A549 (cell line): Measurements from ENCODE around the gene CPEB4. TPM values are rescaled to one million over a fixed set of nuclear protein-coding genes. Genes with fewer than 3 reads are reported as not detected.

Source experiments
- ATAC-seq, 2 experiments: fragments of 200-7000 bp in 1 of 2; fragments of >200 bp in 1 of 2; cut with Nextera tagmentation in 1 of 2; cut with Tn5 transposase in 1 of 2; 3 replicates each; pipeline versions ENCODE4 v1.8.0 to v1.9.1; 2018 to 2020; ENCODE audit warnings: mild to moderate bottlenecking in 1 of 2, moderate library complexity in 1 of 2
- CTCF ChIA-PET: fragments of 300-600 bp; sonication (Branson Sonifier 250); formaldehyde crosslinking; extraction: SDS; loops from one replicate; lab custom pipeline; 2021; ENCODE audit warnings: antibody characterized with exemption, inconsistent platforms; lab: Yijun Ruan, JAX
- POLR2A ChIA-PET: fragments of 350-600 bp; formaldehyde crosslinking; extraction: SDS; loops from one replicate; lab custom pipeline; 2021; ENCODE audit warnings: antibody characterized with exemption, inconsistent platforms; lab: Yijun Ruan, JAX
- DNase-seq, 2 experiments: peaks; one replicate each; pipeline versions ENCODE4 v3.0.0 to v3.0.0-alpha.2; 2011 to 2016; ENCODE audit warnings: low read depth in 1 of 2, low spot score in 1 of 2
- FAIRE-seq: peaks from 2 replicates; lab custom pipeline; 2011; peaks lifted over from hg19 to GRCh38; lab: Jason Lieb, UNC
- H3K27ac ChIP-seq, 2 experiments: fragments of >200 bp; sonication (Bioruptor Twin); formaldehyde crosslinking; 3 replicates each; pipeline ENCODE4 v1.5.1; 2016 to 2017
- H3K4me1 ChIP-seq: fragments of >200 bp; sonication (Bioruptor Twin); formaldehyde crosslinking; 3 replicates; pipeline ENCODE4 v1.6.1; 2016
- H3K4me2 ChIP-seq: fragments of >200 bp; sonication (Bioruptor Twin); formaldehyde crosslinking; 3 replicates; pipeline ENCODE4 v1.6.1; 2016
- H3K4me3 ChIP-seq: fragments of >200 bp; sonication (Bioruptor Twin); formaldehyde crosslinking; 3 replicates; pipeline ENCODE4 v1.5.1; 2016
- H3K9me3 ChIP-seq: fragments of >200 bp; sonication (Bioruptor Twin); formaldehyde crosslinking; 3 replicates; pipeline ENCODE4 v1.6.1; 2016
- CBX2 ChIP-seq: fragments of 200-600 bp; sonication (generic); IDR thresholded peaks from 2 replicates; pipeline ENCODE4 v1.6.1; 2016; ENCODE audit warnings: low read depth, mild to moderate bottlenecking, borderline replicate concordance
- CEBPB ChIP-seq, 2 experiments: fragments of >200 bp in 1 of 2; sonication (Bioruptor Twin) in 1 of 2; formaldehyde crosslinking in 1 of 2; IDR thresholded peaks; 2 replicates each; pipeline ENCODE4 v1.6.1; 2012 to 2016
- CHD2 ChIP-seq: fragments of 150-350 bp; IDR thresholded peaks from 2 replicates; pipeline ENCODE4 v1.6.1; 2014; ENCODE audit warnings: low read length; ENCODE audit not compliant: partially characterized antibody
- E2F6 ChIP-seq: IDR thresholded peaks from 2 replicates; pipeline ENCODE4 v1.6.1; 2012; ENCODE audit warnings: low read depth, borderline replicate concordance
- ELK1 ChIP-seq: fragments of 150-350 bp; IDR thresholded peaks from 2 replicates; pipeline ENCODE4 v1.6.1; 2014; ENCODE audit warnings: low read depth, mild to moderate bottlenecking, low read length
- FOSB ChIP-seq: fragments of 250-450 bp; sonication (Bioruptor Pico); IDR thresholded peaks from 2 replicates; pipeline ENCODE4 v1.5.0; 2020; ENCODE audit warnings: mild to moderate bottlenecking, moderate library complexity
- FOSL2 ChIP-seq, 2 experiments: fragments of 450-650 bp in 1 of 2; fragments of >200 bp in 1 of 2; sonication (Bioruptor Twin) in 1 of 2; formaldehyde crosslinking; IDR thresholded peaks; 2 replicates each; pipeline versions ENCODE4 v1.5.0 to v1.6.1; 2016 to 2020; ENCODE audit warnings: mild to moderate bottlenecking in 1 of 2, moderate library complexity in 1 of 2
- FOXS1 ChIP-seq: fragments of 250-450 bp; sonication (Bioruptor Pico); IDR thresholded peaks from 2 replicates; pipeline ENCODE4 v1.5.0; 2020; ENCODE audit warnings: mild to moderate bottlenecking, moderate library complexity
- HEYL ChIP-seq: fragments of 250-450 bp; sonication (Bioruptor Pico); IDR thresholded peaks from 2 replicates; pipeline ENCODE4 v1.8.0; 2021; ENCODE audit warnings: mild to moderate bottlenecking, moderate library complexity
- JUN ChIP-seq, 2 experiments: fragments of >200 bp; sonication (Bioruptor Twin); formaldehyde crosslinking; IDR thresholded peaks; 2 replicates in 1 of 2; 3 replicates in 1 of 2; pipeline ENCODE4 v1.6.1; 2016 to 2017
- KDM5A ChIP-seq: fragments of 200-600 bp; sonication (generic); IDR thresholded peaks from 2 replicates; pipeline ENCODE4 v1.6.1; 2016; ENCODE audit warnings: antibody characterized with exemption, mild to moderate bottlenecking
- MAZ ChIP-seq: fragments of 150-350 bp; IDR thresholded peaks from 2 replicates; pipeline ENCODE4 v1.6.1; 2014; ENCODE audit warnings: antibody characterized with exemption, low read depth, low read length, borderline replicate concordance
- POLR2AphosphoS2 ChIP-seq: conservative IDR thresholded peaks from 2 replicates; pipeline ENCODE4 v1.6.1; 2012; ENCODE audit warnings: low read length, improper control_type of control experiment, inconsistent platforms
- REST ChIP-seq: fragments of 200-600 bp; sonication (generic); IDR thresholded peaks from 2 replicates; pipeline ENCODE4 v1.6.1; 2016; ENCODE audit warnings: antibody characterized with exemption, mild to moderate bottlenecking, moderate library complexity
- RNF2 ChIP-seq: fragments of 200-600 bp; sonication (generic); IDR thresholded peaks from 2 replicates; pipeline ENCODE4 v1.6.1; 2016; ENCODE audit warnings: low read depth, mild to moderate bottlenecking, antibody characterized with exemption, moderate library complexity, borderline replicate concordance
- TFCP2L1 ChIP-seq: fragments of 250-450 bp; sonication (Bioruptor Pico); IDR thresholded peaks from 2 replicates; pipeline ENCODE4 v1.5.0; 2021; ENCODE audit warnings: mild to moderate bottlenecking
- ZC3H11A ChIP-seq: fragments of 450-650 bp; IDR thresholded peaks from 2 replicates; pipeline ENCODE4 v1.6.1; 2014; ENCODE audit warnings: antibody characterized with exemption, mild to moderate bottlenecking
- WGBS: methylation state at CpG from one replicate; pipeline ENCODE4 v1.1.6; 2017; ENCODE audit errors: missing lambda C conversion rate; 5-methylcytosine and 5-hydroxymethylcytosine counted together
- polyA plus RNA-seq, 4 experiments: library from polyadenylated mRNA; depleted of rRNA in 3 of 4; stranded (reverse); fragments of >200 nt; fragmentation: RNase III in 1 of 4; extraction: RNeasy Plus Mini Kit Qiagen cat#74134 plus additional on column Dnase treatment in 1 of 4; gene quantifications; 2 replicates in 3 of 4; 3 replicates in 1 of 4; pipeline ENCODE4 v1.2.3, GENCODE V29; 2011 to 2017
- TF ChIP-seq, protein P1 (sequence below): fragments of >200 bp; sonication (Bioruptor Twin); formaldehyde crosslinking; IDR thresholded peaks from 3 replicates; pipeline ENCODE4 v1.6.1; 2016
- TF ChIP-seq, protein P2 (sequence below): IDR thresholded peaks from 2 replicates; pipeline ENCODE4 v1.6.1; 2012
- TF ChIP-seq, protein P3 (sequence below): fragments of 250-450 bp; sonication (Bioruptor Pico); IDR thresholded peaks from 2 replicates; pipeline ENCODE4 v1.5.0; 2020; ENCODE audit warnings: low read depth, mild to moderate bottlenecking, moderate library complexity
- TF ChIP-seq, protein P4 (sequence below): fragments of 250-450 bp; sonication (Bioruptor Pico); IDR thresholded peaks from 2 replicates; pipeline ENCODE4 v1.5.0; 2021; ENCODE audit warnings: mild to moderate bottlenecking, moderate library complexity, borderline replicate concordance

Gene CPEB4
- polyA plus RNA-seq, 2 of the 4 experiments (the other 2 are of a cell fraction), result 11.4 to 50.0 TPM

GRCh38 chr5:173883347-173883924 is 4.7 kb upstream of the CPEB4 start:
- Histone ChIP-seq H3K9me3 (peaks cover 6% of the 10 kb centered on the region; the same call in 2 of the 3 replicates), H3K27ac (peak overlapping the region in 1 of 2 experiments; percentile 34; a peak in 1 of 6 replicates)
- no peak for DNase-seq
- TF ChIP-seq CHD2 (no peak), KDM5A (no peak)
- TF ChIP-seq, protein P1, sequence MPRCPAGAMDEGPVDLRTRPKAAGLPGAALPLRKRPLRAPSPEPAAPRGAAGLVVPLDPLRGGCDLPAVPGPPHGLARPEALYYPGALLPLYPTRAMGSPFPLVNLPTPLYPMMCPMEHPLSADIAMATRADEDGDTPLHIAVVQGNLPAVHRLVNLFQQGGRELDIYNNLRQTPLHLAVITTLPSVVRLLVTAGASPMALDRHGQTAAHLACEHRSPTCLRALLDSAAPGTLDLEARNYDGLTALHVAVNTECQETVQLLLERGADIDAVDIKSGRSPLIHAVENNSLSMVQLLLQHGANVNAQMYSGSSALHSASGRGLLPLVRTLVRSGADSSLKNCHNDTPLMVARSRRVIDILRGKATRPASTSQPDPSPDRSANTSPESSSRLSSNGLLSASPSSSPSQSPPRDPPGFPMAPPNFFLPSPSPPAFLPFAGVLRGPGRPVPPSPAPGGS, result no peak
- TF ChIP-seq, protein P2, sequence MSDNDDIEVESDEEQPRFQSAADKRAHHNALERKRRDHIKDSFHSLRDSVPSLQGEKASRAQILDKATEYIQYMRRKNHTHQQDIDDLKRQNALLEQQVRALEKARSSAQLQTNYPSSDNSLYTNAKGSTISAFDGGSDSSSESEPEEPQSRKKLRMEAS, result no peak
- TF ChIP-seq, all 56 proteins: peak for 0
- ATAC-seq (no peak), FAIRE-seq (no peak)
- POLR2A ChIA-PET, result no interaction called here
- 84% methylated on average over 3 of the region's 3 CpGs for WGBS
- Histone ChIP-seq H3K4me1 (peaks cover 35% of the 10 kb centered on the region), H3K4me3 (no peak overlapping the region), H3K4me2 (no peak overlapping the region)
- CTCF ChIA-PET, result interaction anchor here (1.5 to 2.0 kb wide), 2 partner anchors 42 to 58 kb away, joined by 4 read pairs; no protein-coding TSS in a partner anchor

- Histone ChIP-seq H3K4me3 (no peak overlapping the region), H3K4me1 (peaks cover 29% of the 10 kb centered on the region), H3K4me2 (no peak overlapping the region), H3K27ac (peak overlapping the region; percentile 44 to 66; a peak in 5 of 6 replicates), H3K9me3 (peaks cover 6% of the 10 kb centered on the region; the same call in 2 of the 3 replicates)
- CTCF ChIA-PET, result interaction anchor here (0.6 to 1.5 kb wide), 3 partner anchors 59 to 265 kb away, joined by 3 to 4 read pairs (median 3); no protein-coding TSS in a partner anchor
- ATAC-seq (no peak), DNase-seq (no peak), FAIRE-seq (no peak)
- POLR2A ChIA-PET, result interaction anchor here (0.7 kb wide), 1 partner anchor 22 kb away, joined by 3 read pairs; no protein-coding TSS in a partner anchor
- WGBS, result 76% methylated on average over 2 of the region's 2 CpGs
- TF ChIP-seq CEBPB (IDR thresholded peaks at IDR 0.05) (no peak), HEYL (CRISPR knock-in tag) (no peak), ELK1 (no peak), KDM5A (no peak), JUN (IDR thresholded peaks at IDR 0.05) (no peak), POLR2AphosphoS2 (no peak), FOXS1 (CRISPR knock-in tag) (no peak), FOSL2 (IDR thresholded peaks at IDR 0.05) (no peak), FOSL2 (CRISPR knock-in tag; IDR thresholded peaks at IDR 0.05) (no peak), REST (no peak), CBX2 (no peak), FOSB (CRISPR knock-in tag) (no peak), TFCP2L1 (CRISPR knock-in tag) (no peak), ZC3H11A (no peak), MAZ (no peak), E2F6 (no peak), RNF2 (no peak)
- TF ChIP-seq, protein P1, result no peak
- TF ChIP-seq, protein P3, sequence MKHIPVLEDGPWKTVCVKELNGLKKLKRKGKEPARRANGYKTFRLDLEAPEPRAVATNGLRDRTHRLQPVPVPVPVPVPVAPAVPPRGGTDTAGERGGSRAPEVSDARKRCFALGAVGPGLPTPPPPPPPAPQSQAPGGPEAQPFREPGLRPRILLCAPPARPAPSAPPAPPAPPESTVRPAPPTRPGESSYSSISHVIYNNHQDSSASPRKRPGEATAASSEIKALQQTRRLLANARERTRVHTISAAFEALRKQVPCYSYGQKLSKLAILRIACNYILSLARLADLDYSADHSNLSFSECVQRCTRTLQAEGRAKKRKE (CRISPR knock-in tag), result no peak
- TF ChIP-seq, protein P4, sequence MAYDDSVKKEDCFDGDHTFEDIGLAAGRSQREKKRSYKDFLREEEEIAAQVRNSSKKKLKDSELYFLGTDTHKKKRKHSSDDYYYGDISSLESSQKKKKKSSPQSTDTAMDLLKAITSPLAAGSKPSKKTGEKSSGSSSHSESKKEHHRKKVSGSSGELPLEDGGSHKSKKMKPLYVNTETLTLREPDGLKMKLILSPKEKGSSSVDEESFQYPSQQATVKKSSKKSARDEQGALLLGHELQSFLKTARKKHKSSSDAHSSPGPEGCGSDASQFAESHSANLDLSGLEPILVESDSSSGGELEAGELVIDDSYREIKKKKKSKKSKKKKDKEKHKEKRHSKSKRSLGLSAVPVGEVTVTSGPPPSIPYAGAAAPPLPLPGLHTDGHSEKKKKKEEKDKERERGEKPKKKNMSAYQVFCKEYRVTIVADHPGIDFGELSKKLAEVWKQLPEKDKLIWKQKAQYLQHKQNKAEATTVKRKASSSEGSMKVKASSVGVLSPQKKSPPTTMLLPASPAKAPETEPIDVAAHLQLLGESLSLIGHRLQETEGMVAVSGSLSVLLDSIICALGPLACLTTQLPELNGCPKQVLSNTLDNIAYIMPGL (CRISPR knock-in tag), result no peak
Measured at GRCh38 chr5:173884402-173885053, 3.6 kb upstream of the CPEB4 start.
